Astrocyte of the spinal cord (primary cell): ENCODE measurements around the gene ZNF853.
"Not testable (repeated sequence)": the region's sequence is repeated elsewhere in the genome, so short reads cannot be mapped to it uniquely, and the experiment has no call there.

ENCODE experiments used
- DNase-seq: peaks from one replicate; pipeline ENCODE4 v3.0.0; 2011; ENCODE audit warnings: low read depth, low spot score
- H3K4me3 ChIP-seq: 2 replicates; pipeline ENCODE4 v1.5.1; 2011; ENCODE audit warnings: low read depth, mild to moderate bottlenecking, low read length, moderate library complexity
- CTCF ChIP-seq: IDR thresholded peaks from 2 replicates; pipeline ENCODE4 v1.5.1; 2012; ENCODE audit warnings: low read depth, mild to moderate bottlenecking, low read length, inconsistent platforms
- in situ Hi-C: cut with HindIII; loops from 2 replicates; pipeline ENCODE4 v1.10.0; 2017; ENCODE audit warnings: low sequenced_read_pairs

ZNF853 gene

DNA sequence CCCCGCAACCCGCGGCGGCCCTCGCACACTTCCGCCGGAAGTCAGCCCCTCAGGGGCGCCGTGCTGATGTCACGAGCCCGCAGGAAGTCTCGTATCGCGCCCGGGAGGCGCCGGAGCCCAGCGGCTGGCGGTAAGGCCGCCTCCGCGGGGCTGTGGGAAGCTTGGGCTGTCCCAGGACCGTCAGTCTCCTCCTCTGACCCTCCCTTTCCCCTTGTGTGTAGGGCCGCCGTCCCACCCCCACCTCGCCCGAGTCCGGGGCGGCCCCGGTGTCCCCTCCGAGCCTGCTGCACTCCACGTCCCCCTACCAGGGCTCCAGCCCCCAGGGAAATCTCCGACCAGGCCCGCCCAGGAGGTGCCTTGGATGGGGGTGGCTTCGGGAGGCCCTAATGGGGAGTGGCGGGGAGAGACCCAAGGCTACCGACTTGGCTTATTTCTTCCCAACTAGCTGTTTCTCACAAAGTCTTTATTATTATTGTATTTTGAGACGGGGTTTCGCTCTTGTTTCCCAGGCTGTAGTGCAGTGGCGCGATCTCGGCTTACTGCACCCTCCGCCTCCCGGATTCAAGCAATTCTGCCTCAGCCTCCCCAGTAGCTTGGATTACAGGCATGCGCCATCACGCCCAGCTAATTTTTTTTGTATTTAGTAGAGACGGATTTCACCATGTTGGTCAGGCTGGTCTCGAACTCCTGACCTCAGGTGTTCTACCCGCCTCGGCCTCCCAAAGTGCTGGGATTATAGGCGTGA, 37.9 kb upstream of the ZNF853 start, which contains the start of gene ZDHHC4:
ZDHHC4 (plus strand) TSS at position 86 of the 745 bp plus-strand sequence. CDS start 3,108 bp downstream, outside the sequence.
- H3K4me3 ChIP-seq: peak within 1 kb of the TSS; percentile 78
- in situ Hi-C loops: no loop called here
- peak; percentile 89 for DNase-seq
- no peak for TF ChIP-seq CTCF

DNA sequence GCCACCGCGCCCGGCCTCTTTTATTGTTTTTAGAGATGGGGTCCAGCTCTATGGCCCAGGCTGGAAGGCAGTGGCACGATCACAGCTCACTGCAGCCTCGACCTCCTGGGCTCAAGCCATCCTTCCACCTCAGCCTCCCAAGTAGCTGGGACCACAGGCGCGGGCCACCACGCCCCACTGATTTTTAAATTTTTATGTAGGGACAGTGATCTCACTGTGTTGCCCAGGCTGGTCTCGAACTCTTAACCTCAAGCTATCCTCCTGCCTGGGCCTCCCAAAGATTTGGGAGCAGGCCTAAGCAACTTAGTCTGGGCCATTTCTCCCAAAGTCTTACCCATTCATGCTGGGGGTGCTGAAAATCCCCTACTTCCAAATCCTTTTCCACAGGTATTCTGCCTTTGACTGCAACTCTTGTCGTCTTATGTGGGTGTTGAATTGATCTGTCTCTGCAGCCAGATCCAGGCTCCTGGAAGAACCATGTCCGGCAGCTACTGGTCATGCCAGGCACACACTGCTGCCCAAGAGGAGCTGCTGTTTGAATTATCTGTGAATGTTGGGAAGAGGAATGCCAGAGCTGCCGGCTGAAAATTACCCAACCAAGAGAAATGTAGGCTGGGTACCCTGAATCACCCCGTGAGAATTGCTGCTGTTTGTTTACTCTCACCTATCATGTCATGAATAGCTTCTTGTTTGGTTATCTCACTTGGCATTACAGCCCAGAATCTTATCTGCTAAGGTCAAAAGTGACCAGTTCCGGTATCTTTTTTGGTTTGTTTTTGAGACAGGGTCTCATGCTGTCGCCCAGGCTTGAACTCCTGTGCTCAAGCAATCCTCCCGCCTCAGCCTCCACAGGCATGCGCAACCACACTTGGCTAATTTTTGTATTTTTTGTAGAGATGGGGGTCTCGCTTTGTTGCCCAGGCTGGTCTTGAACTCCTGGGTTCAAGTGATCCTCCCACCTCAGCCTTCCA, 37.0 kb upstream of the ZNF853 start:
- H3K4me3 ChIP-seq: peak overlapping the region; percentile 78
- no peak for TF ChIP-seq CTCF
- in situ Hi-C loops: no loop called here
- no peak for DNase-seq

DNA sequence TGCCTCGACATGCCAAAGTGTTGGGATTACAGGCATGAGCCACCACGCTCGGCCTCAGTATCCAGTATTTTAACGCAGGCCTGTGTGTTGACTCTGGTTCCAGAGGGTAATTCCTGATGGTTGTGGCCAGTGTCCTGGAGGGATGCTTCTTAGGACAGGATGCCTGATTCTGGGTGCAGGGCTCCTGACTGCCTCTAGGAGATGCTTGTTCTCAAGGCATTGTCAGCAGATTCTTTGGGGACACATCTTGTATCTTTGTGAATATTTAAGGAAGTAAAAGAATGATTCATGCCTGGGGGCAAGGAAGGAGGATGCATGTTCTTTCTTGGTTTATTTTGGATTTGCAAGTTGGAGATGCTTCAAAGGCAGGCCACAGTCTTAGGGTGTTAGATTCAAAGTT, 36.0 kb upstream of the ZNF853 start:
- in situ Hi-C loops: no loop called here
- peak; percentile 26 for TF ChIP-seq CTCF
- no peak overlapping the region for H3K4me3 ChIP-seq
- DNase-seq: no peak

DNA sequence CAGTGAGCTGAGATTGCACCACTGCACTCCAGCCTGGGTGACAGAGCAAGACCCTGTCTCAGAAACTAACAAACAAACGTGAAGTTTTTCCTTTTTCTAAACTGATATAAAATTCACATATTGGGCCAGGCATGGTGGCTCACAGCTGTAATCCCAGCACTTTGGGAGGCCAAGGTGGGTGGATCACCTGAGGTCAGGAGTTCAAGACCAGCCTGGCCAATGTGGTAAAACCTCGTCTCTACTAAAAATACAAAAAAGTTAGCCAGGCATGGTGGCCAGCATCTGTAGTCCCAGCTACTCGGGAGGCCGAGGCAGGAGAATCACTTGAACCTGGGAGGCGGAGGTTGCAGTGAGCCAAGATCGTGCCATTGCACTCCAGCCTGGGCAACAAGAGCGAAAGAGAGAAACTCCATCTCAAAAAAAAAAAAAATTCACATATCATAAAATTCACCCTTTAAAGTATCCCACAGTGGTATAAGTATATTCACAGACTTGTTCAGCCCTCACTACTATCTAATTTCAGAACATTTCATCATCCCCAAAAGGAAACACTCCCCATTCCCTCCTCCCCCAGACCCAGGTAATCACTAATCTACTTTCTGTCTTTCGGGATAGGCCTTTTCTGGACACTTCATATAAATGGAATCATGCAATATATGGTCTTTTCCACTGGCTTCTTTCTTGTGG, 29.5 kb upstream of the ZNF853 start:
- in situ Hi-C loops, H3K4me3 ChIP-seq, DNase-seq: not testable (repeated sequence)

DNA sequence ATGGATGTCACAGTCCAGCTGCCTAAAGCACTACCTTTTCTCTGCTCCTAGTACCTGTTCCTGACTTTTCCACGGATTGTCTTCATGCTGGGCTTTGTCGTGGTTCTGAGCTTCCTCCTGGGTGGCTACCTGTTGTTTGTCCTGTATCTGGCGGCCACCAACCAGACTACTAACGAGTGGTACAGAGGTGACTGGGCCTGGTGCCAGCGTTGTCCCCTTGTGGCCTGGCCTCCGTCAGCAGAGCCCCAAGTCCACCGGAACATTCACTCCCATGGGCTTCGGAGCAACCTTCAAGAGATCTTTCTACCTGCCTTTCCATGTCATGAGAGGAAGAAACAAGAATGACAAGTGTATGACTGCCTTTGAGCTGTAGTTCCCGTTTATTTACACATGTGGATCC, 26.8 kb upstream of the ZNF853 start:
- no peak for TF ChIP-seq CTCF
- in situ Hi-C loops: no loop called here
- no peak overlapping the region for H3K4me3 ChIP-seq
- no peak for DNase-seq

- no peak for TF ChIP-seq CTCF
- peak overlapping the region; percentile 21 for H3K4me3 ChIP-seq
- no peak for DNase-seq
- in situ Hi-C loops: no loop called here
Measured at GRCh38 chr7:6589151-6589828, 26.1 kb upstream of the ZNF853 start.
